Neural progenitor cell (in vitro differentiated cells): ENCODE data around the gene LMAN2L.

Experiments used
- CTCF ChIP-seq: fragments of 200-600 bp; sonication (generic); IDR thresholded peaks from 2 replicates; pipeline ENCODE4 v1.5.1; 2017; ENCODE audit warnings: antibody characterized with exemption, mild to moderate bottlenecking
- EZH2 ChIP-seq: fragments of 200-600 bp; sonication (generic); IDR thresholded peaks from 2 replicates; pipeline ENCODE4 v1.6.1; 2017; ENCODE audit warnings: antibody characterized with exemption, mild to moderate bottlenecking, moderate library complexity
- EZH2phosphoT487 ChIP-seq: fragments of 200-600 bp; sonication (generic); IDR thresholded peaks from 2 replicates; pipeline ENCODE4 v1.6.1; 2017; ENCODE audit warnings: antibody characterized with exemption

GRCh38 chr2:96687711-96688640 lies 51.9 kb downstream of the LMAN2L start:
- TF ChIP-seq CTCF (no peak), EZH2 (no peak), EZH2phosphoT487 (no peak)
